GM21528 (cell line): ENCODE measurements around the gene CDRT15.
"Not testable (repeated sequence)": the region's sequence is repeated elsewhere in the genome, so short reads cannot be mapped to it uniquely, and the experiment has no call there.

ENCODE experiments used
- ATAC-seq: cut with Tn5 transposase; IDR thresholded peaks from one replicate; pipeline ENCODE4 v1.9.1; 2021; ENCODE audit warnings: mild to moderate bottlenecking, moderate library complexity; ENCODE audit not compliant: unreplicated experiment, low FRiP score

CDRT15 gene

DNA sequence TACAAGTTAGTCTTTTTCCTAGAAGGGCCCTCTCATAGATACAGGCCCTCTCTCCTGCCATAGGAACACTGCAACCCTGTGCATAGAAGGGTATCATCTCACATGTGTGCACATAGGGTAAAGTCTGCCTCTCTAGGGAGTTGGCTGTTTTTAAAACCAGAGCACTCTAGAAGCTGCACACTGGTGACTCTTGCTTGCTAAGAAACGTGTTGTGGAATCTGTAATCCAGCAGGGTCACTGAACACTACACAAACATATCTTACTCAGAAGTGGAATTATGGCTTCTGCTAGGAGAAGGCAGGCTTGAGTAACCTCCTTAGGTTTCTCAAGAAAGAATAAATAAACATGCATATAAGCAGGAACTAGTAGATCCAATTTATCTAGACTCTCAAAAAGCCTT is 45.9 kb downstream of the CDRT15 start:
- not testable (repeated sequence) for ATAC-seq

GRCh38 chr17:14186443-14186842 is 50.2 kb downstream of the CDRT15 start:
- ATAC-seq = not testable (repeated sequence)
